ENCODE measurements around the gene DAAM2.
A peak's percentile ranks its signal among the peaks of the same experiment; 100 is the strongest.

Gene DAAM2

GRCh38 chr6:39791850-39792539, at the start of gene DAAM2:
Gene DAAM2 (plus strand): TSS chr6:39792376. CDS start chr6:39856303, 63,927 bp downstream.
- Histone ChIP-seq H3K4me3 (peak within 1 kb of the TSS; percentile 50), H3K27me3 (peaks cover 50% of the 10 kb centered on the region), H3K27ac (no peak within 1 kb of the TSS), H3K4me2 (peak within 1 kb of the TSS; percentile 63), H3K4me1 (peaks cover 16% of the 10 kb centered on the region), H3K9ac (no peak within 1 kb of the TSS), H3K36me3 (no peaks in the 10 kb centered on the region), H4K20me1 (peaks cover 12% of the 10 kb centered on the region; the same call in 1 of the 2 replicates), H3K9me3 (peaks cover 8% of the 10 kb centered on the region)
- no peak for TF ChIP-seq Cebpa-rat (IDR thresholded peaks at IDR 0.05)

DNA sequence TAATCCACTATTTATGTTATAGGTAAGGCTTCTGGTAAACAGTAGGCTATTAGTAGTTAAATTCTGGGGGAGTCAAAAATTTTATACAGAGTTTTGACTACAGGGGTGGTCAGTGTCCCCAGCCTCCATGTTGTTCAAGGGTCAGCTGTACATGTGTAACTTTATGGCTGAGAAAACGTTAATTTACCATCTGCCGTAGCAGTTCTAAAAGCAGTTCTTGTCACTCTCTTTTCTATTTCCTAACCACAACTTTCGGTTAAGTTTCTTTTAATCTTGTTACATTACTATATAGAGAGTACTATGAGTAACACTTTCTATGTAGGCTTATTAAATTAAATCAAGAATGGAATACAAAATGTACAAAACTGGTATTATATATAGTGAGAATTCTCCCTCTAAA, 45.4 kb upstream of the DAAM2 start:
- Histone ChIP-seq H3K27me3 (no peaks in the 10 kb centered on the region), H3K9me3 (no peaks in the 10 kb centered on the region), H3K9ac (no peak overlapping the region), H3K4me1 (no peaks in the 10 kb centered on the region), H4K20me1 (no peaks in the 10 kb centered on the region), H3K36me3 (no peaks in the 10 kb centered on the region), H3K4me2 (no peak overlapping the region), H3K4me3 (no peak overlapping the region), H3K27ac (no peak overlapping the region)
- no peak for TF ChIP-seq Cebpa-rat (IDR thresholded peaks at IDR 0.05)

DNA sequence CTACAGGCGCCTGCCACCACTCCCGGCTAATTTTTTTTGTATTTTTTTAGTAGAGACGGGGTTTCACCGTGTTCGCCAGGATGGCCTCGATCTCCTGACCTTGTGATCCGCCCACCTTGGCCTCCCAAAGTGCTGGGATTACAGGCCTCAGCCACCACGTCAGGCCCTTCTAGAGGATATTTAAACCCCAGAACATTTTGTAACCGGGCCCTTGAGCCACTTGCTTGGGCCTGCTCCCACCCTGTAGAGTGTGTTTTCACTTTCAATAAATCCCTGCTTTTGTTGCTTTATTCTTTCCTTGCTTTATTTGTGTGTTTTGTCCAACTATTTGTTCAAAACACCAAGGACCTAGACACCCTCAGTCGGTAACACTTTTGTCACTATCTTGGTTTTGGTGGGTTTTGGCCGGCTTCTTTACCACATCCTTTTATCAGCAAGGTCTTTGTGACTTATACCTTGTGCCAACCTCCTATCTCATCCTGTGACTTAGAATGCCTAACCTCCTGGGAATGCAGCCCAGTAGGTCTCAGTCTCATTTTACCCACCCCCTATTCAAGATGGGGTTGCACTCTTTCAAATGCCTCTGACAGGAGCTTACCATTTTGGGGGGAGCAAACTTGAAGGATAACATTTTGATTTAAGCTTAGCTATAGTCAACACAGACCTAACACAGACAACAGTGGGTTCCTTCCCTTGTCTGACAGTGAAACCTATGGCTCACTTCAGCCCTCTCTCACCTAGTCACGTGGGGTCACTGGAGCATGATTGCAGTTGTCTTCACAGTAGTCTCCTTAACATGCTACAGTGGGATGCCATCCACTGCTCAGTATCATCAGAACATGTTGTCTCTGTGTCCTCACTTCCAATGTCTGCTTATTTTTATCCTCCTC, 39.1 kb upstream of the DAAM2 start:
- no peaks in the 10 kb centered on the region for H3K36me3 ChIP-seq
- H3K9ac ChIP-seq = no peak overlapping the region
- no peaks in the 10 kb centered on the region for H4K20me1 ChIP-seq
- no peak overlapping the region for H3K27ac ChIP-seq
- no peak overlapping the region for H3K4me3 ChIP-seq
- H3K4me1 ChIP-seq = no peaks in the 10 kb centered on the region
- H3K27me3 ChIP-seq = no peaks in the 10 kb centered on the region
- H3K4me2 ChIP-seq = no peak overlapping the region
- no peak for TF ChIP-seq Cebpa-rat (IDR thresholded peaks at IDR 0.05)
- no peaks in the 10 kb centered on the region for H3K9me3 ChIP-seq

- Histone ChIP-seq H3K9ac (no peak overlapping the region), H3K4me2 (no peak overlapping the region), H3K4me3 (no peak overlapping the region), H4K20me1 (no peaks in the 10 kb centered on the region), H3K27ac (no peak overlapping the region), H3K9me3 (no peaks in the 10 kb centered on the region), H3K36me3 (no peaks in the 10 kb centered on the region), H3K4me1 (no peaks in the 10 kb centered on the region), H3K27me3 (no peaks in the 10 kb centered on the region)
- no peak for TF ChIP-seq Cebpa-rat (IDR thresholded peaks at IDR 0.05)
Observed at GRCh38 chr6:39753725-39754045, 38.5 kb upstream of the DAAM2 start.

DNA sequence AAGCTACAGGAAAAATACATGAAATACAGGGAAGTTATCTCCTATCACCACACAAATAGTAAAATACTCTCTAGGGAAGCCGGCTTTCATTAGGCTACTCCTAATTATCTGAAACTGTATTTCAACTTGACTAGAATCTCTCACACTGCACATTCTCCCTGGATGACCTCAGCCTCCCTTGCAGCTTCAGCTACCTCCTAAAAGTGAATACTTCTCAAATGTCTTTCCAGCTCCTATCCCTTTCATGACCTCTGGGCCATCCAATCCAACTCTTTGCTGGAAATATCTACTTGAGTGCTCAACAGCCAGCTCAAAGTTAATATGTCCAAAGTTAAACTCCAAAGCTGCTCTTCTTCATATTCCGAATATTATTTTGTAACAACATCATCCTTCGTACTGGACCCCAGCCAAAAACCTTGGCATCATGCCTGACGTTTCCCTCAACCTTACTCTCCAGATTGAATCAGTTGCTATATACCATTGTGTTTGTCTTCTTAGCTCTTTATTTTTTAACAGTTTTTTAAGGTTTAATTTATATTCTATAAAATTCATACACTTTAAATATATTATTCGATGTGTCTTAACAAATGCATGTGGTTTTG, 37.6 kb upstream of the DAAM2 start:
- Histone ChIP-seq H3K4me1 (no peaks in the 10 kb centered on the region), H3K27me3 (no peaks in the 10 kb centered on the region), H3K4me3 (no peak overlapping the region), H3K9ac (no peak overlapping the region), H3K36me3 (no peaks in the 10 kb centered on the region), H3K4me2 (no peak overlapping the region), H3K27ac (no peak overlapping the region), H4K20me1 (no peaks in the 10 kb centered on the region), H3K9me3 (no peaks in the 10 kb centered on the region)
- no peak for TF ChIP-seq Cebpa-rat (IDR thresholded peaks at IDR 0.05)

- no peak for TF ChIP-seq Cebpa-rat (IDR thresholded peaks at IDR 0.05)
- Histone ChIP-seq H3K4me1 (no peaks in the 10 kb centered on the region), H4K20me1 (no peaks in the 10 kb centered on the region), H3K9me3 (no peaks in the 10 kb centered on the region), H3K4me2 (no peak overlapping the region), H3K27me3 (no peaks in the 10 kb centered on the region), H3K27ac (no peak overlapping the region), H3K9ac (no peak overlapping the region), H3K4me3 (no peak overlapping the region), H3K36me3 (no peaks in the 10 kb centered on the region)
Observed at GRCh38 chr6:39755231-39755630, 36.9 kb upstream of the DAAM2 start.

GRCh38 chr6:39756582-39756981, 35.6 kb upstream of the DAAM2 start:
- Histone ChIP-seq H3K4me1 (no peaks in the 10 kb centered on the region), H3K4me2 (no peak overlapping the region), H3K9ac (no peak overlapping the region), H3K36me3 (no peaks in the 10 kb centered on the region), H3K27ac (no peak overlapping the region), H3K27me3 (no peaks in the 10 kb centered on the region), H3K9me3 (no peaks in the 10 kb centered on the region), H3K4me3 (no peak overlapping the region), H4K20me1 (no peaks in the 10 kb centered on the region)
- TF ChIP-seq Cebpa-rat (IDR thresholded peaks at IDR 0.05) = no peak

DNA sequence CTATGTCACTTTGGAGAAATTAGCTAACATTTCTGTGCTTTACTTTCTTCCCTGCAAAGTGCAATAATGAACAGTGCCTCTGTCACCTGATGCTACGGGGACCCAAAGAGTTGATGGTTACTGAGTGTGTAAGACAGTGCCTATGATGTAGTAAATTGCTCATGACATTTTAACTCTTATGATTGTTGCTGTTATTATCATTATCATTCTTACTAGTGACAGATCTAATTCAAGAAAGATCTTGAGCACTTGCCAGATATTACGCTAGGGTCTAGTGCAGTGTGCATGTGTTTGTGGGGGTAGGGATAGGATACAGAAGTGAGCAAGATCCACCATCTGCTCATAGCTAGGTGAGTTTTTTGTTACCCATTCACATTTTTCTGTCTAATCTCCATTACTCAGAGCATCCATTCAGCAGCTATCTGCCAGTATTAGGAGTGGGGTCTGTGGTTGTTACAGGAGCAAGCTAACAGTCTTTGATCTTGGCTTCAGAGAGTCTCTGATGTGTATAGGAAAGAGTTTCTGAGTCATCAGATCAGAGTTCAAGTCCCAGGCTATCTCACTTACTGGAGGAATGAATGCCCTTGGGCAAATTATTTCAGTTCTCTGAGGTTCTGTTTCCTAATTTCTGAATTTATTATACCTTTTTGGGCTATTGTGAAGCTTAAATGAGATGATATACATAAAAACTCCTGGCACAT, 33.1 kb upstream of the DAAM2 start:
- Histone ChIP-seq H4K20me1 (no peaks in the 10 kb centered on the region), H3K4me2 (no peak overlapping the region), H3K36me3 (no peaks in the 10 kb centered on the region), H3K9me3 (no peaks in the 10 kb centered on the region), H3K27me3 (no peaks in the 10 kb centered on the region), H3K4me1 (no peaks in the 10 kb centered on the region), H3K4me3 (no peak overlapping the region), H3K27ac (no peak overlapping the region), H3K9ac (no peak overlapping the region)
- TF ChIP-seq Cebpa-rat (IDR thresholded peaks at IDR 0.05) = no peak

GRCh38 chr6:39760226-39760952, 31.8 kb upstream of the DAAM2 start:
- H3K4me1 ChIP-seq = no peaks in the 10 kb centered on the region
- no peak for TF ChIP-seq Cebpa-rat (IDR thresholded peaks at IDR 0.05)
- no peak overlapping the region for H3K4me2 ChIP-seq
- no peak overlapping the region for H3K4me3 ChIP-seq
- no peaks in the 10 kb centered on the region for H4K20me1 ChIP-seq
- no peak overlapping the region for H3K27ac ChIP-seq
- no peak overlapping the region for H3K9ac ChIP-seq
- H3K27me3 ChIP-seq = no peaks in the 10 kb centered on the region
- no peaks in the 10 kb centered on the region for H3K36me3 ChIP-seq
- H3K9me3 ChIP-seq = no peaks in the 10 kb centered on the region
